ENCODE data around the gene MAP4K5. TPM values are rescaled to one million over a fixed set of nuclear protein-coding genes. Genes with fewer than 3 reads are reported as not detected.

Gene MAP4K5
- total and polyA plus RNA-seq, 2 of the 13 experiments (the other 11 are each of a cell fraction or from before 2014, with no cell fraction given) = 12.7 to 23.9 TPM

DNA sequence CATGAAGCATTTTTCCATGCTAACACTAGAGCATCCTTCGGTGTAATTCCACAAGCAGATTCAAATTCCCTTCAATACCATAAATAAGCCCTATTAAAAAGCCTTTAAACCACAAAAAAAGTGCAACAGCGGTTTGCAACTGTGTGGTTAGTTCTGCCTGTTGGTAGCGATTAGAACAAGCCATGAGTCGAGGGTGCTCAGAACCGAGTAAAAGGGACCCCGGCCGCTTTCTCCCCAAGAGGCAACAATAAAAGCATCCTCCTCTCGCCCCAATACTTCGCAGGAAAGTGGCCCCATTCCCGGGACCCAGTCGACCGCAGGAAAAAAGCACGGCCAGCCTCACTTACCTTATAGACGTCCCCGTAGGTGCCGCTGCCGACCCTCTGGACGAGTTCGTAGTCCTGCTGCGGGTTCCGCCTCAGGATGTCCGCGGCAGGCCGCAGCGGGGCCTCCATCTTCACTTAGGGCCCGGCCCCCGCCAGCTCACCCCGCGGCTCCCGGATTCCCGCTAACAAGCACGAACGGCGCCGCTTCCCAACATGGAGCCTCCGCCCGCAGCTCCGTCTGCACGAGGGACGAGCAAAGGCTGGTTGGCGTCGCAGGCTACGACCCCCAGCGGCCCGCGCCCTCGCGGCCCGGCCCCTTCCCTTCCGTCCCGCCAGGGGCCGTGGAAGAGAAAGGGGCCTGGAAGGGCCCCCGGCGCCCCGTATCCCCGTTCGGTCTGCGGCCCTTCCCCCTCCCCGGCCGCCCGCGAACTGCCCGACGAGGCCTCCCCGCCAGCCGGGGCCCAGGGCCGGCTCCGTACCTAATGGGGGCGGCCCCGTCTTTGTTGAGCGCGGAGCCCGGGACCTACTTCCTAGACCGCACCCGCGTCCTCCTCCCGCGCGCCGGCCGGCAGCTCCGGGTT lies 521 bp downstream of the MAP4K5 start (continued):
- TF ChIP-seq FOXC1 (CRISPR knock-in tag; IDR thresholded peaks at IDR 0.05; ENCODE audit: borderline replicate concordance) = no peak
- TF ChIP-seq MZF1 (CRISPR knock-in tag; IDR thresholded peaks at IDR 0.05; ENCODE audit: borderline replicate concordance) = no peak
- no peak for TF ChIP-seq ZNF605 (CRISPR knock-in tag; IDR thresholded peaks at IDR 0.05)
- TF ChIP-seq, protein P1, sequence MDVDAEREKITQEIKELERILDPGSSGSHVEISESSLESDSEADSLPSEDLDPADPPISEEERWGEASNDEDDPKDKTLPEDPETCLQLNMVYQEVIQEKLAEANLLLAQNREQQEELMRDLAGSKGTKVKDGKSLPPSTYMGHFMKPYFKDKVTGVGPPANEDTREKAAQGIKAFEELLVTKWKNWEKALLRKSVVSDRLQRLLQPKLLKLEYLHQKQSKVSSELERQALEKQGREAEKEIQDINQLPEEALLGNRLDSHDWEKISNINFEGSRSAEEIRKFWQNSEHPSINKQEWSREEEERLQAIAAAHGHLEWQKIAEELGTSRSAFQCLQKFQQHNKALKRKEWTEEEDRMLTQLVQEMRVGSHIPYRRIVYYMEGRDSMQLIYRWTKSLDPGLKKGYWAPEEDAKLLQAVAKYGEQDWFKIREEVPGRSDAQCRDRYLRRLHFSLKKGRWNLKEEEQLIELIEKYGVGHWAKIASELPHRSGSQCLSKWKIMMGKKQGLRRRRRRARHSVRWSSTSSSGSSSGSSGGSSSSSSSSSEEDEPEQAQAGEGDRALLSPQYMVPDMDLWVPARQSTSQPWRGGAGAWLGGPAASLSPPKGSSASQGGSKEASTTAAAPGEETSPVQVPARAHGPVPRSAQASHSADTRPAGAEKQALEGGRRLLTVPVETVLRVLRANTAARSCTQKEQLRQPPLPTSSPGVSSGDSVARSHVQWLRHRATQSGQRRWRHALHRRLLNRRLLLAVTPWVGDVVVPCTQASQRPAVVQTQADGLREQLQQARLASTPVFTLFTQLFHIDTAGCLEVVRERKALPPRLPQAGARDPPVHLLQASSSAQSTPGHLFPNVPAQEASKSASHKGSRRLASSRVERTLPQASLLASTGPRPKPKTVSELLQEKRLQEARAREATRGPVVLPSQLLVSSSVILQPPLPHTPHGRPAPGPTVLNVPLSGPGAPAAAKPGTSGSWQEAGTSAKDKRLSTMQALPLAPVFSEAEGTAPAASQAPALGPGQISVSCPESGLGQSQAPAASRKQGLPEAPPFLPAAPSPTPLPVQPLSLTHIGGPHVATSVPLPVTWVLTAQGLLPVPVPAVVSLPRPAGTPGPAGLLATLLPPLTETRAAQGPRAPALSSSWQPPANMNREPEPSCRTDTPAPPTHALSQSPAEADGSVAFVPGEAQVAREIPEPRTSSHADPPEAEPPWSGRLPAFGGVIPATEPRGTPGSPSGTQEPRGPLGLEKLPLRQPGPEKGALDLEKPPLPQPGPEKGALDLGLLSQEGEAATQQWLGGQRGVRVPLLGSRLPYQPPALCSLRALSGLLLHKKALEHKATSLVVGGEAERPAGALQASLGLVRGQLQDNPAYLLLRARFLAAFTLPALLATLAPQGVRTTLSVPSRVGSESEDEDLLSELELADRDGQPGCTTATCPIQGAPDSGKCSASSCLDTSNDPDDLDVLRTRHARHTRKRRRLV (CRISPR knock-in tag; IDR thresholded peaks at IDR 0.05) = 0 out of 2 replicates have a peak, but pooled peaks have one; percentile 30
- TF ChIP-seq ZNF138 (CRISPR knock-in tag; IDR thresholded peaks at IDR 0.05; ENCODE audit: low read depth) = no peak
- TF ChIP-seq ZNF33B (CRISPR knock-in tag; IDR thresholded peaks at IDR 0.05) = 0 out of 2 replicates have a peak, but pooled peaks have one; percentile 64
- 0 out of 2 replicates have a peak, but pooled peaks have one; percentile 56 for TF ChIP-seq SNAI1 (CRISPR knock-in tag; IDR thresholded peaks at IDR 0.05; ENCODE audit: borderline replicate concordance)
- TF ChIP-seq ZNF616 (CRISPR knock-in tag; IDR thresholded peaks at IDR 0.05; ENCODE audit: low read depth) = peak; percentile 48; the same call in 1 of the 2 replicates
- no peak for TF ChIP-seq NBN (conservative IDR thresholded peaks at IDR 0.05)
- peak; percentile 22 for TF ChIP-seq RBM39 (IDR thresholded peaks at IDR 0.05; ENCODE audit: low read depth, low read length, poor library complexity, severe bottlenecking)
- no peak for TF ChIP-seq LCORL (IDR thresholded peaks at IDR 0.05)
- TF ChIP-seq LCORL (CRISPR knock-in tag; IDR thresholded peaks at IDR 0.05) = no peak
- TF ChIP-seq KLF16 (CRISPR knock-in tag; IDR thresholded peaks at IDR 0.05) = peak in 1 of 2 experiments; percentile 16; a peak in 1 of 4 replicates
- TF ChIP-seq ZNF446 (CRISPR knock-in tag; IDR thresholded peaks at IDR 0.05) = peak; percentile 69; the same call in 1 of the 2 replicates
- no peak for TF ChIP-seq ZSCAN22 (CRISPR knock-in tag; IDR thresholded peaks at IDR 0.05)
- TF ChIP-seq ZBTB10 (CRISPR knock-in tag; IDR thresholded peaks at IDR 0.05; ENCODE audit: borderline replicate concordance) = peak; percentile 13
- no peak for TF ChIP-seq GABPA (IDR thresholded peaks at IDR 0.05; ENCODE audit: low read depth, low read length)
- no peak for TF ChIP-seq GABPA (CRISPR knock-in tag; IDR thresholded peaks at IDR 0.05; ENCODE audit: low read depth)
- TF ChIP-seq SNRNP70 (IDR thresholded peaks at IDR 0.05; ENCODE audit: low read depth, low read length) = no peak
- 0 out of 2 replicates have a peak, but pooled peaks have one; percentile 5 for TF ChIP-seq ZNF350 (CRISPR knock-in tag; IDR thresholded peaks at IDR 0.05; ENCODE audit: borderline replicate concordance, low read depth)
- TF ChIP-seq ZSCAN30 (CRISPR knock-in tag; IDR thresholded peaks at IDR 0.05) = no peak
- TF ChIP-seq BHLHE40 (IDR thresholded peaks at IDR 0.05; ENCODE audit: low read length) = no peak
- 0 out of 2 replicates have a peak, but pooled peaks have one; percentile 10 for TF ChIP-seq GZF1 (CRISPR knock-in tag; IDR thresholded peaks at IDR 0.05)
